Cardiac muscle cell (in vitro differentiated cells and primary cell): ENCODE results near the gene CHCHD6. TPM values are rescaled to one million over a fixed set of nuclear protein-coding genes. Genes with fewer than 3 reads are reported as not detected.
A peak's percentile ranks its signal among the peaks of the same experiment; 100 is the strongest.

ENCODE experiments used
- DNase-seq, 2 donors: peaks; one replicate each; pipeline versions ENCODE4 v3.0.0 to v3.0.0-alpha.2; 2010 to 2017; ENCODE audit warnings: low read depth in 1 of 2, low spot score in 1 of 2
- H3K27ac ChIP-seq: fragments of 200-600 bp; sonication (generic); 2 replicates; pipeline ENCODE4 v1.5.1; 2016
- H3K27me3 ChIP-seq: fragments of 200-600 bp; sonication (generic); 2 replicates; pipeline ENCODE4 v1.6.0; 2016; ENCODE audit warnings: control low read depth
- H3K36me3 ChIP-seq: fragments of 200-600 bp; sonication (generic); 2 replicates; pipeline ENCODE4 v1.5.1; 2016; ENCODE audit warnings: control low read depth
- H3K4me1 ChIP-seq: fragments of 200-600 bp; sonication (generic); 2 replicates; pipeline ENCODE4 v1.8.1; 2017; ENCODE audit warnings: low read depth, mild to moderate bottlenecking, mixed run types
- H3K4me3 ChIP-seq: fragments of 200-600 bp; sonication (generic); 2 replicates; pipeline ENCODE4 v1.5.1; 2016; ENCODE audit warnings: mild to moderate bottlenecking
- H3K9me3 ChIP-seq: fragments of 200-600 bp; sonication (generic); 2 replicates; pipeline ENCODE4 v1.5.1; 2017; ENCODE audit warnings: low read depth, mild to moderate bottlenecking, control low read depth
- polyA plus RNA-seq: library from polyadenylated mRNA; unstranded; fragments of >200 nt; fragmentation: Nextera tagmentation; extraction: Ambion mirVana; gene quantifications from 2 replicates; pipeline ENCODE4 v1.2.1, GENCODE V29; 2016
- total RNA-seq: library from RNA; depleted of rRNA; stranded (reverse); fragments of >200 nt; gene quantifications from 2 replicates; pipeline ENCODE4 v1.2.3, GENCODE V29; 2016
- TF ChIP-seq, protein P1 (sequence below): IDR thresholded peaks from 2 replicates; pipeline ENCODE4 v1.5.1; 2012; ENCODE audit warnings: low read depth, mild to moderate bottlenecking, low read length

The CHCHD6 gene
- total and polyA plus RNA-seq, 2 experiments from 2014 or later: 76.0 to 102 TPM

DNA sequence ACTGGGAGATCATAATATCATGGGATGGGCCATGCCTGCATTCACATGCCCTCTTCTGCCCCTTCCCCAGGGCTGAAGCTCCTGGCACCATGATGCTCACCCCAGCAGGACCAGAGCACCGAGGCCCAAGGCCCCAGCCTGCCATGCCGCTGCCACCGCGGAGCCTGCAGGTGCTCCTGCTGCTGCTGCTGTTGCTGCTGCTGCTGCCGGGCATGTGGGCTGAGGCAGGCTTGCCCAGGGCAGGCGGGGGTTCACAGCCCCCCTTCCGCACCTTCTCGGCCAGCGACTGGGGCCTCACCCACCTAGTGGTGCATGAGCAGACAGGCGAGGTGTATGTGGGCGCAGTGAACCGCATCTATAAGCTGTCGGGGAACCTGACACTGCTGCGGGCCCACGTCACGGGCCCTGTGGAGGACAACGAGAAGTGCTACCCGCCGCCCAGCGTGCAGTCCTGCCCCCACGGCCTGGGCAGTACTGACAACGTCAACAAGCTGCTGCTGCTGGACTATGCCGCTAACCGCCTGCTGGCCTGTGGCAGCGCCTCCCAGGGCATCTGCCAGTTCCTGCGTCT, 284.5 kb downstream of the CHCHD6 start:
- Histone ChIP-seq H3K4me3 (no peak overlapping the region), H3K27me3 (no peaks in the 10 kb centered on the region), H3K4me1 (peaks cover 13% of the 10 kb centered on the region), H3K36me3 (peaks cover 4% of the 10 kb centered on the region), H3K9me3 (no peaks in the 10 kb centered on the region), H3K27ac (no peak overlapping the region)
- DNase-seq: no peak
- TF ChIP-seq, protein P1, sequence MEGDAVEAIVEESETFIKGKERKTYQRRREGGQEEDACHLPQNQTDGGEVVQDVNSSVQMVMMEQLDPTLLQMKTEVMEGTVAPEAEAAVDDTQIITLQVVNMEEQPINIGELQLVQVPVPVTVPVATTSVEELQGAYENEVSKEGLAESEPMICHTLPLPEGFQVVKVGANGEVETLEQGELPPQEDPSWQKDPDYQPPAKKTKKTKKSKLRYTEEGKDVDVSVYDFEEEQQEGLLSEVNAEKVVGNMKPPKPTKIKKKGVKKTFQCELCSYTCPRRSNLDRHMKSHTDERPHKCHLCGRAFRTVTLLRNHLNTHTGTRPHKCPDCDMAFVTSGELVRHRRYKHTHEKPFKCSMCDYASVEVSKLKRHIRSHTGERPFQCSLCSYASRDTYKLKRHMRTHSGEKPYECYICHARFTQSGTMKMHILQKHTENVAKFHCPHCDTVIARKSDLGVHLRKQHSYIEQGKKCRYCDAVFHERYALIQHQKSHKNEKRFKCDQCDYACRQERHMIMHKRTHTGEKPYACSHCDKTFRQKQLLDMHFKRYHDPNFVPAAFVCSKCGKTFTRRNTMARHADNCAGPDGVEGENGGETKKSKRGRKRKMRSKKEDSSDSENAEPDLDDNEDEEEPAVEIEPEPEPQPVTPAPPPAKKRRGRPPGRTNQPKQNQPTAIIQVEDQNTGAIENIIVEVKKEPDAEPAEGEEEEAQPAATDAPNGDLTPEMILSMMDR: no peak

DNA sequence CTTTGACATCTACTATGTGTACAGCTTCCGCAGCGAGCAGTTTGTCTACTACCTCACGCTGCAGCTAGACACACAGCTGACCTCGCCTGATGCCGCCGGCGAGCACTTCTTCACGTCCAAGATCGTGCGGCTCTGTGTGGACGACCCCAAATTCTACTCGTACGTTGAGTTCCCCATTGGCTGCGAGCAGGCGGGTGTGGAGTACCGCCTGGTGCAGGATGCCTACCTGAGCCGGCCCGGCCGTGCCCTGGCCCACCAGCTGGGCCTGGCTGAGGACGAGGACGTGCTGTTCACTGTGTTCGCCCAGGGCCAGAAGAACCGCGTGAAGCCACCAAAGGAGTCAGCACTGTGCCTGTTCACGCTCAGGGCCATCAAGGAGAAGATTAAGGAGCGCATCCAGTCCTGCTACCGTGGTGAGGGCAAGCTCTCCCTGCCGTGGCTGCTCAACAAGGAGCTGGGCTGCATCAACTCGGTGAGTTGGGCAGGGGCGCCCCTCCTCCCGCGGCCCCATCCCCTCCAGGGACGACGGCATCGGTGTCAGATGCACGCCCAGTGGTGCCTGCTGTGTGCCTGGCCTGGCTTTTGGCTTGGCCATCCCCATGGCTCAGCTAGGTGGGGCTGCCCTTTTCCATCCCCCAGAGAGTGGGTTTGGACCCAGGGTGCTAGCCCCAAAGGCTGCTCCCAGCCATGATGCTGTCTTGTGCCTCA, 285.4 kb downstream of the CHCHD6 start:
- H3K4me1 ChIP-seq: peaks cover 13% of the 10 kb centered on the region
- H3K27ac ChIP-seq: no peak overlapping the region
- H3K36me3 ChIP-seq: peaks cover 4% of the 10 kb centered on the region
- H3K9me3 ChIP-seq: no peaks in the 10 kb centered on the region
- no peak for DNase-seq
- no peak overlapping the region for H3K4me3 ChIP-seq
- H3K27me3 ChIP-seq: no peaks in the 10 kb centered on the region
- TF ChIP-seq, protein P1: no peak

DNA sequence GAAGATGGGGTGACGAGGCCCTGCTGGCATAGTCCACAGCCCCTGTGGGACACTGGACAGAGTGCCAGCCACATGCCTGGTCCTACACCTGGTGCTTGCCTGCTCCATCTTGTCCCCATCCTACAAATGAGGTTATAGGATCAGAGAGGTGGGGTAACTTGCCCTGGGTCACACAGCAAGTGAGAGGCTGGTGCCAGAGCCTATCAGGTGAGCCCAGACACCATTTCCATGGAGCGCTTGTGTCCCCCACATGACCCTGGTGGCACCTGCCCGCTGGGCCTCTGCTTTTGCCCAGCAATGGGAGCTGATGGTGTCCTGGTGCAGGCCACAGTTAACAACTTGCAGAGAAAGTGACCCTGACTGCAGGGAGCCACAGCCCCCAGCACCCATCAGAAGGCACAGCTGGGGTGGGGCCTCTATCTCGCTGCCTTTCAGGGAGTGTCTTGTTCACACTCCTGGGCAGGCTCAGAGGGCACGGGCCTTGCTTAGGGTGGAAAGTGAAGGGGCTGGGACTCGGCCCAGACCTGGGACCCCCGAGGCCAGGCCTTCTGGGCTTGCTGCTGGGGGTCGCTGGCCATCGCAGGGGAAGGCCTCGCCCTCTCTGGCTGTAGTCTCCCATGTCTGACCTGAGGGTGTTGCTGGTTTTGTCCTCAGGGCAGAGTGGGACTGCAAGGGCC, 286.1 kb downstream of the CHCHD6 start:
- H3K27me3 ChIP-seq: no peaks in the 10 kb centered on the region
- H3K27ac ChIP-seq: peak overlapping the region; percentile 19
- H3K4me1 ChIP-seq: peaks cover 13% of the 10 kb centered on the region
- no peaks in the 10 kb centered on the region for H3K9me3 ChIP-seq
- DNase-seq: no peak
- H3K4me3 ChIP-seq: no peak overlapping the region
- TF ChIP-seq, protein P1: no peak
- H3K36me3 ChIP-seq: peaks cover 4% of the 10 kb centered on the region

DNA sequence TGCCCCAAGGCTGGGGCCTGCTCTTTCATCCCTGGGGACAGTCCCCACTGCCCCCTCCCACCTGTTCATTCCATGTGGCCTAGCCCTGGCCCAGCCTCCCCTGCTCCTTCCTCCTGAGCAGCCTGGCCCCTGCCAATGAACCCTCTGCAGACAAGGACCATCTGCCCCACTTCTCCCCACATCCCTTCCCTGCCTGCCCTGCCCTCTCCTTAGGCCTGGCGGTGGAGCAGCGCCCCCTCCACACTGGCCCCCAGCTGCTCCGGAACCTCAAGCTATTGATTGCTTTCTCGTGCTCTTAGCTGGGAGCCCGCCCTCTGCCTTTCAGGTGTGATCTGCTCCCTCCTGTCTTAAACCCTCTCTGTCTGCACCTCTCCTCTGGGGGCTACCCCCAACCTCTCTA, 286.9 kb downstream of the CHCHD6 start:
- TF ChIP-seq, protein P1: no peak
- DNase-seq: no peak
- no peaks in the 10 kb centered on the region for H3K27me3 ChIP-seq

DNA sequence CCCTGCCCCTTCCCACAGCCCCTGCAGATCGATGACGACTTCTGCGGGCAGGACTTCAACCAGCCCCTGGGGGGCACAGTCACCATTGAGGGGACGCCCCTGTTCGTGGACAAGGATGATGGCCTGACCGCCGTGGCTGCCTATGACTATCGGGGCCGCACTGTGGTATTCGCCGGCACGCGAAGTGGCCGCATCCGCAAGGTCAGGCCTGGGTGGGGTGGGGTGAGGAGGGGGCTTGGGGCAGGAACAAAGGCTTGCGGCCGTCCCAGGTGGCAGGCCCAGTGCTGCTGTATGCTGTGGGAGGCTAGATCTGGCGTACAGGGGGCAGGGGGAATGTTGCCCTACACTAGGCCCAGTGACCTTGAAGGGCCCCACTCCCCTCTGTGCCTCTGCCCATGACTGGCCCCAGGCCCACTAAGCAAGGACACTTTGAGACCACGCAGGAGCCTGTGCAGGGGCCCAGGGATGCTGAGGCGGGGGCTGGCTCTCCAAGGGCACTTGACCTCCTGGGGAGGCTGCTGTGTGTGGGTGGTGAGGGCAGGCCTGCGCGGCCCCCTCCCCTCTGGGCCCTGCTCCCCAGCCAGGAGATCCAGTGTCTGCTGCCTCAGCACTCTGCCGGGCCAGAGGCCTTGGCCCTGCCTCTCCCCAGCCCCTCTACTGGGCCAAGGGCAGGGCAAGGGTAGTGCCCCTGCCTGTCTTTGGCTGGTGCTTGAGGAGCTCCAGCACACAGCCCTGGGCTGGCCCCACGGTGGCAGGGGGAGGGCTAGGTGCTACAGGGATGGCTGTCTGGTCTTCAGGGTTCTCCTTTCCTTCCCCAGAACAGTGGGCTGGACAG, 287.5 kb downstream of the CHCHD6 start:
- H3K4me3 ChIP-seq: no peak overlapping the region
- no peaks in the 10 kb centered on the region for H3K9me3 ChIP-seq
- H3K27ac ChIP-seq: peak overlapping the region; percentile 59
- peaks cover 4% of the 10 kb centered on the region for H3K36me3 ChIP-seq
- TF ChIP-seq, protein P1: no peak
- DNase-seq: peak in 1 of 2 donors; percentile 48
- H3K27me3 ChIP-seq: no peaks in the 10 kb centered on the region
- H3K4me1 ChIP-seq: peaks cover 13% of the 10 kb centered on the region

More for the DNA sequence above, 286.9 kb downstream of the CHCHD6 start:
- H3K27ac ChIP-seq: peak overlapping the region; percentile 59
- peaks cover 4% of the 10 kb centered on the region for H3K36me3 ChIP-seq
- peaks cover 13% of the 10 kb centered on the region for H3K4me1 ChIP-seq
- H3K9me3 ChIP-seq: no peaks in the 10 kb centered on the region
- no peak overlapping the region for H3K4me3 ChIP-seq
